Astrocyte of the cerebellum (primary cell): ENCODE results near the gene SELP.

Experiments used
- DNase-seq: peaks from one replicate; pipeline ENCODE4 v3.0.0-alpha.2; 2011; ENCODE audit warnings: low read depth
- H3K4me3 ChIP-seq: 2 replicates; pipeline ENCODE4 v1.5.1; 2011; ENCODE audit warnings: mild to moderate bottlenecking, low read depth, low read length, moderate library complexity
- CTCF ChIP-seq: IDR thresholded peaks from 2 replicates; pipeline ENCODE4 v1.5.1; 2012; ENCODE audit warnings: low read length, low read depth, moderate library complexity, mild to moderate bottlenecking; ENCODE audit errors: missing control alignments
- in situ Hi-C: cut with HindIII; loops from 2 replicates; pipeline ENCODE4 v1.10.0; 2017; ENCODE audit warnings: low sequenced_read_pairs

The SELP gene

DNA sequence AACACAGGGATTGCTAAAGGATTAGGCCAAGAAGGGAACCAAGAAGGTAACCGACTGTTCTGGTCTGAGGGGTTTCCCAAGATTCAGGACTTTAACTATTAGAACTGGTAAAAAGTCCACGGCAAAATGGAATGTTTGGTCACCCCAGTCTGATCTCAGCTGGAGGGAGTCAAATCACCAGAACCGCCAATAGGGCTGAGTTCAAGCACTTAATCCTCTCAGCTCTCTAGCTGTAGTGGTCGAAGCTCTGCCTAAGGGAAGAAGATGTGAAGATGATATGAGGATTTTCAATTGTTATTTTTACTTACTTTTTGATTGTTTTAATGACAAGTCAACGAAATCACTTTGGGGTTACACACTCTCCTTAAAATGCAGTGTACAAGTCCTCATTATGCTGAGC lies 72.8 kb downstream of the SELP start:
- TF ChIP-seq CTCF, result no peak
- no peak overlapping the region for H3K4me3 ChIP-seq
- DNase-seq, result no peak
- in situ Hi-C loops, result no loop called here

GRCh38 chr1:169550294-169550693 lies 79.6 kb downstream of the SELP start:
- in situ Hi-C loops, result no loop called here
- peak; percentile 24 for TF ChIP-seq CTCF
- H3K4me3 ChIP-seq, result no peak overlapping the region
- DNase-seq, result peak; percentile 34

GRCh38 chr1:169548282-169548681 lies 81.6 kb downstream of the SELP start:
- TF ChIP-seq CTCF, result no peak
- H3K4me3 ChIP-seq, result no peak overlapping the region
- in situ Hi-C loops, result no loop called here
- no peak for DNase-seq

- peak; percentile 76 for DNase-seq
- H3K4me3 ChIP-seq, result no peak overlapping the region
- in situ Hi-C loops, result no loop called here
- peak; percentile 80 for TF ChIP-seq CTCF
Observed at GRCh38 chr1:169546087-169546995, 83.6 kb downstream of the SELP start.

DNA sequence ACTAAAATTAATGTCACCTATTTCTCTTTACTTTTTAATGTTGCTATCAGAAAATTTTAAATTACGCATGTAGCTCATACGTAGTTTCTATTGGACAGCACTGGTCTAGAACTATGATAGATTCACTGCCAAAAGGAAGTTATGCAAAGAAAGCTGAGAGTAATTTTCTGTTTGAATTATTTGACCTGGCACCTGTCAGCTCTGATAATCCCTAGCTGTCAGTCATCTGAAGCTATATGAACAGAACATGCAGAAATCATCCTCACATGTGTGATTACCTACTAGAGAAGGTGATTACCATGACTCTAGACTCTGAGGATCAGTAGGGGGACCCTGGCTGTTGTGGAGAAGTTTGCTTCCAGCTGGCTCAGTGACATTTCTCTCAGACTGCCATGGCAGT lies 84.5 kb downstream of the SELP start:
- no peak for DNase-seq
- in situ Hi-C loops, result no loop called here
- TF ChIP-seq CTCF, result no peak

DNA sequence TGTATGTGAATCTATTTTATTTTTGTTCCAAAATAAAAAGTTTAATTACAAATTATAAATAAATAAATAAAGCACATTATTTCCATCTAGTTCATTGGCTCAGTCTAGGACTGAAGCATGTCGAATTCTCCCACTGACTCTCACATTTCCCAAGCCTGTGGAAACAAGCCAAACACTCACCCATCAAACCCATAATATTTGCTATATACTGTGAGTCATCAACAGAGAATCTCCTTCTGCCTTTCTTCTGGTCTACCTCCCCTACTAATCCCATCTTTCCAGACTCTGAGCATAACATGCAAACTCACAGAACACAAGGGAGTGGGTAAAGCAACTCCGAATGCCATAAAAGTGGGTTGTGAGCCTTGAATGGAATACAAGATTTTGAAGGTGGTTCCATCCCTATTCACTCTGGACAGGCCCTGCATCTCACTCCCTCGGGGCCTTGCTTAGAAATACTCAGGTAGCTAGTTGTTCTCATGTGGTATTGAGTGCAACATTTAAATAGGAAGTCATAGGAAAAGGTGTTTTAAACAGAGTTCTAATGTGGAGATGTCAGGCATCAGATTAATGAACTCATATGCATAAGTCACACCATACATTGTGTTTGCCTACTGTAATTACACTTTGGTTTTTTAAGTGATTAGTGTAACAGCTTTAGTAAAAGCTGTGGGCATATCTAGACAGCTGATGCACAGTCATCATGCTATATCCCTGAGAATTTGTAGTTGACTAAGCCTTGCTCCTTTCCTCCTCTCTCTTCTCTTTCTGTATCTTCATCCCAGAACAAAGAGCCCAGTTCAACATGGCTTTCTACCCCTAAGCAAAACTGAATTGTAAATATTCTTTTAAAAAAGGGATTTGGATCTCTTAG lies 90.7 kb downstream of the SELP start:
- TF ChIP-seq CTCF, result no peak
- DNase-seq, result peak; percentile 96
- in situ Hi-C loops, result no loop called here
- H3K4me3 ChIP-seq, result no peak overlapping the region

More for the DNA sequence above, 84.5 kb downstream of the SELP start:
- no peak overlapping the region for H3K4me3 ChIP-seq
